DND-41 (cell line): ENCODE measurements around the gene EPN2.

Source experiments
- ATAC-seq: fragments of 200-7000 bp; cut with Tn5 transposase; 3 replicates; pipeline ENCODE4 v1.9.1; 2021; ENCODE audit warnings: low read depth; ENCODE audit not compliant: insufficient read depth
- DNase-seq: peaks from one replicate; pipeline ENCODE4 v3.0.0-alpha.2; 2020
- H2AFZ ChIP-seq: 2 replicates; pipeline ENCODE4 v1.6.0; 2012; ENCODE audit warnings: low read depth, low read length
- H3K27ac ChIP-seq: 2 replicates; pipeline ENCODE4 v1.5.1; 2012; ENCODE audit warnings: low read length, inconsistent platforms
- H3K27me3 ChIP-seq: fragments of 200-600 bp; sonication (generic); 2 replicates; pipeline ENCODE4 v1.6.0; 2012; ENCODE audit warnings: low read length, mild to moderate bottlenecking, inconsistent platforms; ENCODE audit not compliant: insufficient read depth, poor library complexity
- H3K36me3 ChIP-seq: 2 replicates; pipeline ENCODE4 v1.5.1; 2012; ENCODE audit warnings: low read length, inconsistent platforms; ENCODE audit not compliant: insufficient read depth
- H3K4me1 ChIP-seq: 2 replicates; pipeline ENCODE4 v1.5.1; 2012; ENCODE audit warnings: mild to moderate bottlenecking, low read length; ENCODE audit not compliant: insufficient read depth
- H3K4me2 ChIP-seq: 2 replicates; pipeline ENCODE4 v1.6.0; 2012; ENCODE audit warnings: mild to moderate bottlenecking, moderate library complexity, low read length, inconsistent platforms; ENCODE audit not compliant: insufficient read depth
- H3K4me3 ChIP-seq, 2 experiments: fragments of 200-600 bp in 1 of 2; shearing (Covaris generic) in 1 of 2; 2 replicates each; pipeline ENCODE4 v1.5.1; 2012 to 2016; ENCODE audit warnings: inconsistent platforms in 2 of 2, low read length in 2 of 2, mild to moderate bottlenecking in 2 of 2, low read depth in 1 of 2, moderate library complexity in 1 of 2
- H3K79me2 ChIP-seq: 2 replicates; pipeline ENCODE4 v1.6.0; 2012; ENCODE audit warnings: low read length, inconsistent platforms; ENCODE audit not compliant: insufficient read depth
- H3K9ac ChIP-seq: 2 replicates; pipeline ENCODE4 v1.6.0; 2012; ENCODE audit warnings: low read depth, mild to moderate bottlenecking, inconsistent platforms, low read length, moderate library complexity
- H3K9me3 ChIP-seq: 2 replicates; pipeline ENCODE4 v1.5.1; 2012; ENCODE audit warnings: low read length, moderate library complexity, mild to moderate bottlenecking, inconsistent platforms; ENCODE audit not compliant: insufficient read depth, severe bottlenecking
- H4K20me1 ChIP-seq: 2 replicates; pipeline ENCODE4 v1.6.0; 2012; ENCODE audit warnings: low read length; ENCODE audit not compliant: insufficient read depth
- EZH2 ChIP-seq: IDR thresholded peaks from 3 replicates; pipeline ENCODE4 v1.6.1; 2012; ENCODE audit warnings: borderline replicate concordance, low read depth, mild to moderate bottlenecking, moderate library complexity, low read length, inconsistent platforms; ENCODE audit not compliant: severe bottlenecking
- TF ChIP-seq, protein P1 (sequence below): IDR thresholded peaks from 2 replicates; pipeline ENCODE4 v1.5.1; 2012; ENCODE audit warnings: borderline replicate concordance, low read length, moderate library complexity, mild to moderate bottlenecking; ENCODE audit not compliant: poor library complexity, severe bottlenecking; ENCODE audit errors: extremely low read depth

EPN2 gene

DNA sequence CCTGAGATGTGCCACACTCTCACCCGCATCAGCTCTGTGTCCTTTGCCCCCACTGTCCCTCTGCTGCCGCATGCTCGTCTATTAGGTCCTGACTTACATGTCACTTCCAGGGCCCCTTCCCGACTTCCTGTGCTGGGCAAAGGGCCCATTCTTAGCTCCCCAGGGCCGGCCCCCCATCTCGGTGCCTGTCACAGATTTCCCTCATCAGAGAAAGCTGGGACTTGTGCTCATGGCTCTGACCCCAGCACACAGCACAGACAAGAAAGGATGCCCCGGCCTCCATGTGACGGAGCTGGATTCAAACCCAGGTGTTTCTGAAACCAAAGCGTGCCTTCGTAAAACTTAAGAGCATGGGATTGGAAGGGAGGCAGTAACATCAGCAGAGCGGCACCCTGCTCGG, 135.3 kb downstream of the EPN2 start:
- Histone ChIP-seq H3K27ac (no peak overlapping the region), H3K36me3 (no peaks in the 10 kb centered on the region; the same call in 1 of the 2 replicates), H3K4me1 (peaks cover 15% of the 10 kb centered on the region), H3K9ac (no peak overlapping the region), H3K4me2 (no peak overlapping the region), H2AFZ (no peak overlapping the region), H4K20me1 (peaks cover 2% of the 10 kb centered on the region; the same call in 1 of the 2 replicates), H3K27me3 (no peaks in the 10 kb centered on the region), H3K4me3 (no peak overlapping the region), H3K79me2 (peaks cover 6% of the 10 kb centered on the region), H3K9me3 (no peaks in the 10 kb centered on the region)
- TF ChIP-seq EZH2 = no peak
- TF ChIP-seq, protein P1, sequence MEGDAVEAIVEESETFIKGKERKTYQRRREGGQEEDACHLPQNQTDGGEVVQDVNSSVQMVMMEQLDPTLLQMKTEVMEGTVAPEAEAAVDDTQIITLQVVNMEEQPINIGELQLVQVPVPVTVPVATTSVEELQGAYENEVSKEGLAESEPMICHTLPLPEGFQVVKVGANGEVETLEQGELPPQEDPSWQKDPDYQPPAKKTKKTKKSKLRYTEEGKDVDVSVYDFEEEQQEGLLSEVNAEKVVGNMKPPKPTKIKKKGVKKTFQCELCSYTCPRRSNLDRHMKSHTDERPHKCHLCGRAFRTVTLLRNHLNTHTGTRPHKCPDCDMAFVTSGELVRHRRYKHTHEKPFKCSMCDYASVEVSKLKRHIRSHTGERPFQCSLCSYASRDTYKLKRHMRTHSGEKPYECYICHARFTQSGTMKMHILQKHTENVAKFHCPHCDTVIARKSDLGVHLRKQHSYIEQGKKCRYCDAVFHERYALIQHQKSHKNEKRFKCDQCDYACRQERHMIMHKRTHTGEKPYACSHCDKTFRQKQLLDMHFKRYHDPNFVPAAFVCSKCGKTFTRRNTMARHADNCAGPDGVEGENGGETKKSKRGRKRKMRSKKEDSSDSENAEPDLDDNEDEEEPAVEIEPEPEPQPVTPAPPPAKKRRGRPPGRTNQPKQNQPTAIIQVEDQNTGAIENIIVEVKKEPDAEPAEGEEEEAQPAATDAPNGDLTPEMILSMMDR = no peak
- no peak for DNase-seq
- ATAC-seq = no peak

DNA sequence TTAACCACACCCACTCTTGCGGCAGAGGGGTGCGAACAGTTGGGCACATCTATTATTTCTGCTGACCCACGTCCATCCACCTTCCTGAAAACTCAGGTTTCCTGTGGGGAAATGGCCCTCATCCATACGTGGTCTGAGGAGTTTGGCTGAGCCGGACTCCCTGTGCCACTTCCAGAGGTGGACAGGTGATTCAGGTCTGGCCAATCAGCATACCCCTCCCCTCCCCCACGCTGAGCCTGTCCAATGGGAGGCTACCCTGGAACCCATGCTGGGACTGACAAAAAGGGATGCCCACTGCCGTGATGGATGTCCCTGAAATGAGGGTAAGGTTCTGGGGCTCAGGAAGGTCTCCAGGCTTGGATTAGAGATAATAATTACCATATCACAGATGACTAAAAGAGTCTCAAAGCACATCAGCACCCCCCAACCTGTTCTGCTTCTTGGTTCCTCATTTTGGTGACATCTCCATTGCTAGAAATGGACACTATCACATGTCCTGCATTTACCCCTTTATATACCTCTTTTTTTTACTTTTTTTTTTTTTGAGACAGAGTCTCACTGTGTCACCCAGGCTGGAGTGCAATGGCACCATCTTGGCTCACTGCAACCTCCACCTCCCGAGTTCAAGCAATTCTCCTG, 135.8 kb downstream of the EPN2 start:
- Histone ChIP-seq H4K20me1 (peaks cover 2% of the 10 kb centered on the region; the same call in 1 of the 2 replicates), H3K36me3 (no peaks in the 10 kb centered on the region; the same call in 1 of the 2 replicates), H3K4me1 (peaks cover 15% of the 10 kb centered on the region), H2AFZ (no peak overlapping the region), H3K9ac (no peak overlapping the region), H3K4me2 (no peak overlapping the region), H3K79me2 (peaks cover 6% of the 10 kb centered on the region), H3K4me3 (no peak overlapping the region), H3K27me3 (no peaks in the 10 kb centered on the region), H3K9me3 (no peaks in the 10 kb centered on the region), H3K27ac (no peak overlapping the region)
- TF ChIP-seq, protein P1 = no peak
- no peak for TF ChIP-seq EZH2
- no peak for DNase-seq
- ATAC-seq = no peak

GRCh38 chr17:19374136-19374535, 137.0 kb downstream of the EPN2 start:
- ATAC-seq = no peak
- Histone ChIP-seq H4K20me1 (peaks cover under 1% of the 10 kb centered on the region; the same call in 1 of the 2 replicates), H3K4me3 (no peak overlapping the region), H2AFZ (no peak overlapping the region), H3K27me3 (no peaks in the 10 kb centered on the region), H3K9ac (no peak overlapping the region), H3K36me3 (peaks cover 4% of the 10 kb centered on the region; the same call in 1 of the 2 replicates), H3K4me1 (peaks cover 21% of the 10 kb centered on the region), H3K27ac (no peak overlapping the region), H3K79me2 (peaks cover 11% of the 10 kb centered on the region), H3K9me3 (no peaks in the 10 kb centered on the region), H3K4me2 (no peak overlapping the region)
- TF ChIP-seq, protein P1 = no peak
- TF ChIP-seq EZH2 = no peak
- no peak for DNase-seq
